WTC11 (cell line): ENCODE measurements around the gene PREB. TPM values are rescaled to one million over a fixed set of nuclear protein-coding genes. Genes with fewer than 3 reads are reported as not detected.

Experiments used
- ATAC-seq: fragments of 200-7000 bp; cut with Tn5 transposase; 2 replicates; pipeline ENCODE4 v1.10.0; 2021; ENCODE audit warnings: mild to moderate bottlenecking, moderate library complexity
- CTCF ChIA-PET: fragments of 300-600 bp; sonication (Branson Sonifier 250); formaldehyde crosslinking; loops from one replicate; lab custom pipeline; 2021; ENCODE audit warnings: antibody characterized with exemption; lab: Charles Lee
- POLR2A ChIA-PET: fragments of 350-600 bp; sonication (Branson Sonifier 250); formaldehyde crosslinking; loops from one replicate; lab custom pipeline; 2021; ENCODE audit warnings: antibody characterized with exemption; lab: Charles Lee
- DNase-seq: peaks from one replicate; pipeline ENCODE4 v3.0.0; 2021; ENCODE audit warnings: low spot score
- H3K27ac Mint-ChIP-seq: 2 replicates; pipeline ENCODE4 v1.8.0; 2021; ENCODE audit warnings: mixed read lengths
- H3K27me3 Mint-ChIP-seq: 2 replicates; pipeline ENCODE4 v1.8.0; 2021; ENCODE audit warnings: low read depth, mild to moderate bottlenecking, moderate library complexity, mixed read lengths
- H3K36me3 Mint-ChIP-seq: 2 replicates; pipeline ENCODE4 v1.8.0; 2021; ENCODE audit warnings: mixed read lengths
- H3K4me1 Mint-ChIP-seq: 2 replicates; pipeline ENCODE4 v1.8.0; 2022; ENCODE audit warnings: mixed read lengths
- H3K4me3 Mint-ChIP-seq: 2 replicates; pipeline ENCODE4 v1.8.0; 2021; ENCODE audit warnings: mild to moderate bottlenecking, moderate library complexity, mixed read lengths
- H3K9me3 Mint-ChIP-seq: 2 replicates; pipeline ENCODE4 v1.8.0; 2021; ENCODE audit warnings: mixed read lengths
- FOXJ3 ChIP-seq: sonication (generic); formaldehyde crosslinking; IDR thresholded peaks from 2 replicates; pipeline ENCODE4 v1.9.0; 2021; ENCODE audit warnings: missing genetic modification reagents, mild to moderate bottlenecking, borderline replicate concordance
- JUN ChIP-seq: sonication (generic); formaldehyde crosslinking; IDR thresholded peaks from 2 replicates; pipeline ENCODE4 v1.8.0; 2023; ENCODE audit warnings: mild to moderate bottlenecking, missing genetic modification reagents
- KAT7 ChIP-seq: sonication (generic); formaldehyde crosslinking; IDR thresholded peaks from 2 replicates; pipeline ENCODE4 v1.8.1; 2023; ENCODE audit warnings: missing genetic modification reagents, mild to moderate bottlenecking, borderline replicate concordance
- NFE2L1 ChIP-seq: sonication (generic); formaldehyde crosslinking; IDR thresholded peaks from 2 replicates; pipeline ENCODE4 v1.8.1; 2023; ENCODE audit warnings: missing genetic modification reagents
- NFYB ChIP-seq: sonication (generic); formaldehyde crosslinking; conservative IDR thresholded peaks from 2 replicates; pipeline ENCODE4 v1.8.0; 2022; ENCODE audit warnings: low read depth, missing genetic modification reagents
- NR1H2 ChIP-seq: sonication (generic); formaldehyde crosslinking; IDR thresholded peaks from 2 replicates; pipeline ENCODE4 v1.9.0; 2021; ENCODE audit warnings: mild to moderate bottlenecking, moderate library complexity, missing genetic modification reagents
- SMAD4 ChIP-seq: sonication (generic); formaldehyde crosslinking; IDR thresholded peaks from 2 replicates; pipeline ENCODE4 v1.8.0; 2022; ENCODE audit warnings: mild to moderate bottlenecking, missing genetic modification reagents
- SOX15 ChIP-seq: fragments of 250-450 bp; sonication (Bioruptor Pico); IDR thresholded peaks from 2 replicates; pipeline ENCODE4 v1.9.0; 2021; ENCODE audit warnings: mild to moderate bottlenecking
- TP53 ChIP-seq: sonication (generic); formaldehyde crosslinking; IDR thresholded peaks from 2 replicates; pipeline ENCODE4 v1.8.1; 2023; ENCODE audit warnings: mild to moderate bottlenecking, missing genetic modification reagents
- ZNF263 ChIP-seq: sonication (generic); formaldehyde crosslinking; IDR thresholded peaks from 2 replicates; pipeline ENCODE4 v1.8.1; 2022; ENCODE audit warnings: low read depth, mild to moderate bottlenecking, moderate library complexity, missing genetic modification reagents
- ZNF396 ChIP-seq: fragments of 250-450 bp; sonication (Bioruptor Pico); IDR thresholded peaks from 2 replicates; pipeline ENCODE4 v1.8.0; 2021; ENCODE audit warnings: mild to moderate bottlenecking, moderate library complexity, borderline replicate concordance
- total RNA-seq: library from RNA; stranded (reverse); gene quantifications from 3 replicates; pipeline ENCODE4 v1.2.3, GENCODE V29; 2021
- TF ChIP-seq, protein P1 (sequence below): sonication (generic); formaldehyde crosslinking; conservative IDR thresholded peaks from 2 replicates; pipeline ENCODE4 v1.8.1; 2023; ENCODE audit warnings: mild to moderate bottlenecking, low read depth, missing genetic modification reagents, moderate library complexity
- TF ChIP-seq, protein P2 (sequence below): sonication (generic); formaldehyde crosslinking; IDR thresholded peaks from 2 replicates; pipeline ENCODE4 v1.8.1; 2022; ENCODE audit warnings: mild to moderate bottlenecking, missing genetic modification reagents, moderate library complexity, borderline replicate concordance
- TF ChIP-seq, protein P3 (sequence below): sonication (generic); formaldehyde crosslinking; IDR thresholded peaks from 2 replicates; pipeline ENCODE4 v1.8.1; 2023; ENCODE audit warnings: mild to moderate bottlenecking, missing genetic modification reagents
- TF ChIP-seq, protein P4 (sequence below): sonication (generic); formaldehyde crosslinking; IDR thresholded peaks from 2 replicates; pipeline ENCODE4 v1.8.1; 2022; ENCODE audit warnings: mild to moderate bottlenecking, moderate library complexity, missing genetic modification reagents
- TF ChIP-seq, protein P5 (sequence below): sonication (generic); formaldehyde crosslinking; IDR thresholded peaks from 2 replicates; pipeline ENCODE4 v1.8.0; 2022; ENCODE audit warnings: mild to moderate bottlenecking, missing genetic modification reagents
- TF ChIP-seq, protein P6 (sequence below): fragments of 250-450 bp; sonication (Bioruptor Pico); conservative IDR thresholded peaks from 2 replicates; pipeline ENCODE4 v1.9.0; 2021; ENCODE audit warnings: mild to moderate bottlenecking
- TF ChIP-seq, protein P7 (sequence below): fragments of 200-600 bp; IDR thresholded peaks from 2 replicates; pipeline ENCODE4 v1.8.0; 2022; ENCODE audit warnings: antibody characterized with exemption
- TF ChIP-seq, protein P8 (sequence below): sonication (generic); formaldehyde crosslinking; IDR thresholded peaks from 2 replicates; pipeline ENCODE4 v1.8.1; 2023; ENCODE audit warnings: mild to moderate bottlenecking, missing genetic modification reagents
- TF ChIP-seq, protein P9 (sequence below): sonication (generic); formaldehyde crosslinking; IDR thresholded peaks from 2 replicates; pipeline ENCODE4 v1.8.0; 2022; ENCODE audit warnings: mild to moderate bottlenecking, missing genetic modification reagents

The PREB gene
- total RNA-seq, 1 experiment from 2014 or later: 69.2 TPM

DNA sequence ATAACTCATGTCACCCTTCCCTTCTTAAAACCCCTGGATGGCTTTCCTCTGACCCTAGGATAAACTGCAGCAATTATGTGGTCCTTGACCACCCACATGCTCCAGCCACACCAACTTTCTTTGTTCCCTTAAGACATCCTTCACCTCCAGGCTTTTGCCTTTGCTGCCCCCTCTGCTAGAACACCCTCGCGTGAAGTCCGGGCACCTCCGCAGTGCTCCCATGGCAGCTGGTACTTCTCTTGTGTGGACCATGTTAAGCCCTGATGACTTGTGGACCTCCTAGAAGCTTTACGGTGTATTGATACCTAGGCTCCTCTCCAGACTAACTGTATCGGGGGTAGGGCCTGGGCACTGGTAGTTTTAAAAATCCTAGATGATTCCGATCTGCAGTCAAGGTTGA is 11.6 kb downstream of the PREB start:
- POLR2A ChIA-PET: interaction anchor here (0.7 kb wide), 1 partner anchor 185 kb away, joined by 3 read pairs; the partner anchor contains the start of gene UCN
- H3K27me3 Mint-ChIP-seq: peaks cover 69% of the 10 kb centered on the region

DNA sequence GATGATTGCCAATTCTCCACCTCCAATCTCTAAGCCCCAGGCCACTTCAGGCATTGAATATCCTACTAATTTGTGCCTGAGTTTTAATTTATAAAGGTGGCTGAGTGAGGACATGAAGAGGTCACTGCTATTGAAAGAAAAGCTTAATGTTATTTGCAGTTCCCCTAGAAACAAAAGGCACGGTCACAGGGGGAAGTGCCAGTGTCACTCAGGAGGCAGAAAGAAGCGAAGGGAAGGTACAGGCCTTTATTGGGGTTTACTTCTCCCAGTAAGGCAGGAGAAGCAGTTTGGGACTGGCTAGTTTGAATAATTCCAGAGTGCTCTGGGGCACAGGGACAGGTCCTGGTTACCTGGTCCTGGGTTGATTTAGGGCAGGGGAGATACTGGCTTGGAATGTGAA is 12.5 kb downstream of the PREB start:
- H3K27me3 Mint-ChIP-seq: peaks cover 78% of the 10 kb centered on the region
- CTCF ChIA-PET: interaction anchor here (3.1 kb wide), 2 partner anchors 12 to 48 kb away, joined by 17 to 33 read pairs; partner anchors contain the start of gene PREB
- peaks cover 22% of the 10 kb centered on the region; the same call in 1 of the 2 replicates for H3K4me1 Mint-ChIP-seq
- TF ChIP-seq JUN (CRISPR knock-in tag): no peak
- TF ChIP-seq, protein P1, sequence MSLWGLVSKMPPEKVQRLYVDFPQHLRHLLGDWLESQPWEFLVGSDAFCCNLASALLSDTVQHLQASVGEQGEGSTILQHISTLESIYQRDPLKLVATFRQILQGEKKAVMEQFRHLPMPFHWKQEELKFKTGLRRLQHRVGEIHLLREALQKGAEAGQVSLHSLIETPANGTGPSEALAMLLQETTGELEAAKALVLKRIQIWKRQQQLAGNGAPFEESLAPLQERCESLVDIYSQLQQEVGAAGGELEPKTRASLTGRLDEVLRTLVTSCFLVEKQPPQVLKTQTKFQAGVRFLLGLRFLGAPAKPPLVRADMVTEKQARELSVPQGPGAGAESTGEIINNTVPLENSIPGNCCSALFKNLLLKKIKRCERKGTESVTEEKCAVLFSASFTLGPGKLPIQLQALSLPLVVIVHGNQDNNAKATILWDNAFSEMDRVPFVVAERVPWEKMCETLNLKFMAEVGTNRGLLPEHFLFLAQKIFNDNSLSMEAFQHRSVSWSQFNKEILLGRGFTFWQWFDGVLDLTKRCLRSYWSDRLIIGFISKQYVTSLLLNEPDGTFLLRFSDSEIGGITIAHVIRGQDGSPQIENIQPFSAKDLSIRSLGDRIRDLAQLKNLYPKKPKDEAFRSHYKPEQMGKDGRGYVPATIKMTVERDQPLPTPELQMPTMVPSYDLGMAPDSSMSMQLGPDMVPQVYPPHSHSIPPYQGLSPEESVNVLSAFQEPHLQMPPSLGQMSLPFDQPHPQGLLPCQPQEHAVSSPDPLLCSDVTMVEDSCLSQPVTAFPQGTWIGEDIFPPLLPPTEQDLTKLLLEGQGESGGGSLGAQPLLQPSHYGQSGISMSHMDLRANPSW (CRISPR knock-in tag): no peak
- TF ChIP-seq, protein P2, sequence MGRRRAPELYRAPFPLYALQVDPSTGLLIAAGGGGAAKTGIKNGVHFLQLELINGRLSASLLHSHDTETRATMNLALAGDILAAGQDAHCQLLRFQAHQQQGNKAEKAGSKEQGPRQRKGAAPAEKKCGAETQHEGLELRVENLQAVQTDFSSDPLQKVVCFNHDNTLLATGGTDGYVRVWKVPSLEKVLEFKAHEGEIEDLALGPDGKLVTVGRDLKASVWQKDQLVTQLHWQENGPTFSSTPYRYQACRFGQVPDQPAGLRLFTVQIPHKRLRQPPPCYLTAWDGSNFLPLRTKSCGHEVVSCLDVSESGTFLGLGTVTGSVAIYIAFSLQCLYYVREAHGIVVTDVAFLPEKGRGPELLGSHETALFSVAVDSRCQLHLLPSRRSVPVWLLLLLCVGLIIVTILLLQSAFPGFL (CRISPR knock-in tag): no peak
- no peak for TF ChIP-seq SOX15 (CRISPR knock-in tag)
- TF ChIP-seq, protein P3, sequence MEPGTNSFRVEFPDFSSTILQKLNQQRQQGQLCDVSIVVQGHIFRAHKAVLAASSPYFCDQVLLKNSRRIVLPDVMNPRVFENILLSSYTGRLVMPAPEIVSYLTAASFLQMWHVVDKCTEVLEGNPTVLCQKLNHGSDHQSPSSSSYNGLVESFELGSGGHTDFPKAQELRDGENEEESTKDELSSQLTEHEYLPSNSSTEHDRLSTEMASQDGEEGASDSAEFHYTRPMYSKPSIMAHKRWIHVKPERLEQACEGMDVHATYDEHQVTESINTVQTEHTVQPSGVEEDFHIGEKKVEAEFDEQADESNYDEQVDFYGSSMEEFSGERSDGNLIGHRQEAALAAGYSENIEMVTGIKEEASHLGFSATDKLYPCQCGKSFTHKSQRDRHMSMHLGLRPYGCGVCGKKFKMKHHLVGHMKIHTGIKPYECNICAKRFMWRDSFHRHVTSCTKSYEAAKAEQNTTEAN (CRISPR knock-in tag): no peak
- TF ChIP-seq, protein P4, sequence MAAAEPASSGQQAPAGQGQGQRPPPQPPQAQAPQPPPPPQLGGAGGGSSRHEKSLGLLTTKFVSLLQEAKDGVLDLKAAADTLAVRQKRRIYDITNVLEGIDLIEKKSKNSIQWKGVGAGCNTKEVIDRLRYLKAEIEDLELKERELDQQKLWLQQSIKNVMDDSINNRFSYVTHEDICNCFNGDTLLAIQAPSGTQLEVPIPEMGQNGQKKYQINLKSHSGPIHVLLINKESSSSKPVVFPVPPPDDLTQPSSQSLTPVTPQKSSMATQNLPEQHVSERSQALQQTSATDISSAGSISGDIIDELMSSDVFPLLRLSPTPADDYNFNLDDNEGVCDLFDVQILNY (CRISPR knock-in tag): no peak

More for the DNA sequence above, 11.6 kb downstream of the PREB start:
- Mint-ChIP-seq H3K9me3 (no peaks in the 10 kb centered on the region), H3K27ac (no peak overlapping the region), H3K4me1 (peaks cover 21% of the 10 kb centered on the region; the same call in 1 of the 2 replicates), H3K36me3 (no peaks in the 10 kb centered on the region), H3K4me3 (peak overlapping the region; percentile 84)
- DNase-seq (no peak), ATAC-seq (no peak)
- CTCF ChIA-PET: interaction anchor here (1.1 to 3.1 kb wide), 6 partner anchors 8 to 157 kb away, joined by 3 to 33 read pairs (median 8); partner anchors contain the start of genes KHK and PREB
- TF ChIP-seq NR1H2 (CRISPR knock-in tag): no peak
- no peak for TF ChIP-seq SOX15 (CRISPR knock-in tag)
- TF ChIP-seq ZNF396: no peak
- TF ChIP-seq KAT7: no peak
- TF ChIP-seq, protein P5, sequence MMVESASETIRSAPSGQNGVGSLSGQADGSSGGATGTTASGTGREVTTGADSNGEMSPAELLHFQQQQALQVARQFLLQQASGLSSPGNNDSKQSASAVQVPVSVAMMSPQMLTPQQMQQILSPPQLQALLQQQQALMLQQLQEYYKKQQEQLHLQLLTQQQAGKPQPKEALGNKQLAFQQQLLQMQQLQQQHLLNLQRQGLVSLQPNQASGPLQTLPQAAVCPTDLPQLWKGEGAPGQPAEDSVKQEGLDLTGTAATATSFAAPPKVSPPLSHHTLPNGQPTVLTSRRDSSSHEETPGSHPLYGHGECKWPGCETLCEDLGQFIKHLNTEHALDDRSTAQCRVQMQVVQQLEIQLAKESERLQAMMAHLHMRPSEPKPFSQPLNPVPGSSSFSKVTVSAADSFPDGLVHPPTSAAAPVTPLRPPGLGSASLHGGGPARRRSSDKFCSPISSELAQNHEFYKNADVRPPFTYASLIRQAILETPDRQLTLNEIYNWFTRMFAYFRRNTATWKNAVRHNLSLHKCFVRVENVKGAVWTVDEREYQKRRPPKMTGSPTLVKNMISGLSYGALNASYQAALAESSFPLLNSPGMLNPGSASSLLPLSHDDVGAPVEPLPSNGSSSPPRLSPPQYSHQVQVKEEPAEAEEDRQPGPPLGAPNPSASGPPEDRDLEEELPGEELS (CRISPR knock-in tag): no peak
- TF ChIP-seq ZNF263 (CRISPR knock-in tag): no peak
- no peak for TF ChIP-seq NFYB (CRISPR knock-in tag)
- TF ChIP-seq, protein P6, sequence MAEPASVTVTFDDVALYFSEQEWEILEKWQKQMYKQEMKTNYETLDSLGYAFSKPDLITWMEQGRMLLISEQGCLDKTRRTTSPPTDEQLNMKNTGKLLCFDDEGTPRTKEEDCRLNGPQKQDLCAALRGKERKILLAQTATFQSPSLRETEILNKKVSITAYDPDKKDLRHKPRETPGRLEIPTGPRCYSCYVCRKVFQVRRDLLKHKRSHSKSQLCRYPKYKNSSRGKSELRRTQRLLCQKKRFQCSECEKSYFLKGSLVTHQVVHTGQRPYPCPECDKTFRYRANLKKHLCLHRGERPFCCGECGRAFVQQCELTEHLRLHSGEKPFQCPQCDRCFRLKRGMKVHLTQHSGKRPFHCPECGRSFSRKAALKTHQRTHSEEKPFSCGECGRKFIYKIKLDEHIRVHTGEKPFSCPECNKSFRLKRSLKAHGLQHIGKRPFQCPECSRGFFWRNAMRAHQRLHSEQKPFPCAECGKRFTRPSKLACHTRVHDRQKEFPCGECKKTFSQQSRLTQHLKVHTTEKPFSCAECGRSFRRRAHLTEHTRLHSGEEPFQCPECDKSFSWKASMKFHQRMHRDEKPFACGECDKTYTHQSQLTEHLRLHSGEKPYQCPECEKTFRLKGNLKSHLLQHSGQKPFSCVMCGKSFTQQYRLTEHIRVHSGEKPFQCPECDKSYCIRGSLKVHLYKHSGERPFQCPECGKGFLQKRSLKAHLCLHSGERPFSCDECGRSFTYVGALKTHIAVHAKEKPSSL (CRISPR knock-in tag): no peak
- TF ChIP-seq, protein P7, sequence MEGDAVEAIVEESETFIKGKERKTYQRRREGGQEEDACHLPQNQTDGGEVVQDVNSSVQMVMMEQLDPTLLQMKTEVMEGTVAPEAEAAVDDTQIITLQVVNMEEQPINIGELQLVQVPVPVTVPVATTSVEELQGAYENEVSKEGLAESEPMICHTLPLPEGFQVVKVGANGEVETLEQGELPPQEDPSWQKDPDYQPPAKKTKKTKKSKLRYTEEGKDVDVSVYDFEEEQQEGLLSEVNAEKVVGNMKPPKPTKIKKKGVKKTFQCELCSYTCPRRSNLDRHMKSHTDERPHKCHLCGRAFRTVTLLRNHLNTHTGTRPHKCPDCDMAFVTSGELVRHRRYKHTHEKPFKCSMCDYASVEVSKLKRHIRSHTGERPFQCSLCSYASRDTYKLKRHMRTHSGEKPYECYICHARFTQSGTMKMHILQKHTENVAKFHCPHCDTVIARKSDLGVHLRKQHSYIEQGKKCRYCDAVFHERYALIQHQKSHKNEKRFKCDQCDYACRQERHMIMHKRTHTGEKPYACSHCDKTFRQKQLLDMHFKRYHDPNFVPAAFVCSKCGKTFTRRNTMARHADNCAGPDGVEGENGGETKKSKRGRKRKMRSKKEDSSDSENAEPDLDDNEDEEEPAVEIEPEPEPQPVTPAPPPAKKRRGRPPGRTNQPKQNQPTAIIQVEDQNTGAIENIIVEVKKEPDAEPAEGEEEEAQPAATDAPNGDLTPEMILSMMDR: no peak
- no peak for TF ChIP-seq TP53 (CRISPR knock-in tag)
- no peak for TF ChIP-seq SMAD4 (CRISPR knock-in tag)
- TF ChIP-seq, protein P8, sequence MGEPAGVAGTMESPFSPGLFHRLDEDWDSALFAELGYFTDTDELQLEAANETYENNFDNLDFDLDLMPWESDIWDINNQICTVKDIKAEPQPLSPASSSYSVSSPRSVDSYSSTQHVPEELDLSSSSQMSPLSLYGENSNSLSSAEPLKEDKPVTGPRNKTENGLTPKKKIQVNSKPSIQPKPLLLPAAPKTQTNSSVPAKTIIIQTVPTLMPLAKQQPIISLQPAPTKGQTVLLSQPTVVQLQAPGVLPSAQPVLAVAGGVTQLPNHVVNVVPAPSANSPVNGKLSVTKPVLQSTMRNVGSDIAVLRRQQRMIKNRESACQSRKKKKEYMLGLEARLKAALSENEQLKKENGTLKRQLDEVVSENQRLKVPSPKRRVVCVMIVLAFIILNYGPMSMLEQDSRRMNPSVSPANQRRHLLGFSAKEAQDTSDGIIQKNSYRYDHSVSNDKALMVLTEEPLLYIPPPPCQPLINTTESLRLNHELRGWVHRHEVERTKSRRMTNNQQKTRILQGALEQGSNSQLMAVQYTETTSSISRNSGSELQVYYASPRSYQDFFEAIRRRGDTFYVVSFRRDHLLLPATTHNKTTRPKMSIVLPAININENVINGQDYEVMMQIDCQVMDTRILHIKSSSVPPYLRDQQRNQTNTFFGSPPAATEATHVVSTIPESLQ (CRISPR knock-in tag): no peak
- TF ChIP-seq FOXJ3 (CRISPR knock-in tag): no peak
- no peak for TF ChIP-seq NFE2L1 (CRISPR knock-in tag)
- TF ChIP-seq, protein P9, sequence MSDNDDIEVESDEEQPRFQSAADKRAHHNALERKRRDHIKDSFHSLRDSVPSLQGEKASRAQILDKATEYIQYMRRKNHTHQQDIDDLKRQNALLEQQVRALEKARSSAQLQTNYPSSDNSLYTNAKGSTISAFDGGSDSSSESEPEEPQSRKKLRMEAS: no peak

More for the DNA sequence above, 12.5 kb downstream of the PREB start:
- H3K27ac Mint-ChIP-seq: no peak overlapping the region
- no peaks in the 10 kb centered on the region for H3K36me3 Mint-ChIP-seq
- no peaks in the 10 kb centered on the region for H3K9me3 Mint-ChIP-seq
- no peak overlapping the region for H3K4me3 Mint-ChIP-seq
- POLR2A ChIA-PET: no interaction called here
- ATAC-seq (no peak), DNase-seq (no peak)
